GM18505 (cell line): ENCODE data around the gene PDZRN3.

ENCODE experiments used
- ATAC-seq: cut with Tn5 transposase; IDR thresholded peaks from one replicate; pipeline ENCODE4 v1.9.1; 2021; ENCODE audit not compliant: unreplicated experiment
- POLR2A ChIP-seq: IDR thresholded peaks from 4 replicates; pipeline ENCODE4 v1.6.1; 2011; ENCODE audit warnings: borderline replicate concordance; ENCODE audit not compliant: insufficient read depth, insufficient read length; ENCODE audit errors: extremely low read depth

PDZRN3 gene

DNA sequence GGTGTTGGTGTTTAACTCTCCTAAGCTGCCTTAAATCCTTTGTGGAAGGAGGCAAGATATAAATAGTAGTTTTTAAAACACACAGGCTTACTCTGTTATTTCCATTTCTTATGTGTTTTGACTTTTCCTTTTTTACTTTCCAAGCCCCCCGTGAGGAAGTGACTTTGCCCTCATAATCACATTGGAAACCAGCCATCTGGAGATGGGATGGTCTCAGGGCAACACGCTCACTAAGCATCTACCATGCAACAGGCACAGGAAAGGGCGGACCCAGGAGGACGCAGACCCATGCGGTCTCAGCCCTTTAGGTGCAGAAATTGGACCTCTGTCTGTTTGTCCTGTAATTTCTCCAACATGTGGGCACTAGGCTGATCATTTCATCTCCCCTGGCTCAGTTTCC, 115.7 kb downstream of the PDZRN3 start:
- ATAC-seq, result no peak
- no peak for TF ChIP-seq POLR2A

DNA sequence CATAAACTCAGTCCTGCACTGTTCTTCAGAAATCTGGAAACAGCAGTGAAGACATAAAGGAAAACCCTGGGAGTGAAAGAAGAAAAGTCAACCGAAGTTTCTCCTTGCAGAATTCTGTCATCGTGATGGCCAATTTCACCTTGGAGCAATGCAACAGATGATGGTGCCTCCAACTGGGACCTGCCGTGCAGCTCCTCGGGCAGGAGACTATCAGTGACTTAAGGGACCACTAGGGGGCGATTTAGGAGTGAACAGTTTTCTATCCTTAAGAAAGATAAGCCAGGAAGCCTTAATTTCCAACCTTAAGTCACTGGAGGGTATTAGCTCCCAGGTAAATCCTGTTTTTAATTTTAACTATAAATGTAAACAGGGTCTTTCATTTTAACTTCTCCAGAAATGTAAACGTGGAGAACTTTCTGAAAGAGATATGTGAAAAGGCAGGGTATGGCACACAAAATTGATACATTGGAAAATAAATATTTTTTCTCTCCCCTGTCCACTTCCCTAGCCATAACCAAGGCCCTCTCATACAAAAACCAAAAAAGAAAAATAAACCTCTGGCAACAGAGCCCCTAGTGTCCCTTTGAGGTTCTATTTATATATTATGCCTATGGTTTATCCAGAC, 116.3 kb downstream of the PDZRN3 start:
- TF ChIP-seq POLR2A, result no peak
- peak; percentile 52 for ATAC-seq

DNA sequence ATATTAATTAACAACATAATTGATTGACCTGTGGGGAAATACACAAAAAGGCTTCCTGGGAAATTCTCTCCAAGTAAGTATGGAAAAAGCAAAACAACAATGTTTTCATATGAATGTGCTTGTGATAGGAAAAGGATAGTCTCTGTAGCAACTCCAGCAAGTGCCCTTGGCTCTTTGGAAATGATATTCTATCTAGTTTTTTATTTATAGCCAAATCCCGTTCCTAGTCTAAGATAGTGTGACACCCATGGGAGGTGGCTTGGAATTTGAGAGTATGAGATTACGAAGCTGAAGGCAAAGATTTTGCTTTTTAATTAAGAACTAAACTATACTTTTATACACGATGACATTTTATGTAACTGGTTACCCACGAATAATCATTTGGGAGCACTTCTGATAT, 119.9 kb downstream of the PDZRN3 start:
- no peak for ATAC-seq

DNA sequence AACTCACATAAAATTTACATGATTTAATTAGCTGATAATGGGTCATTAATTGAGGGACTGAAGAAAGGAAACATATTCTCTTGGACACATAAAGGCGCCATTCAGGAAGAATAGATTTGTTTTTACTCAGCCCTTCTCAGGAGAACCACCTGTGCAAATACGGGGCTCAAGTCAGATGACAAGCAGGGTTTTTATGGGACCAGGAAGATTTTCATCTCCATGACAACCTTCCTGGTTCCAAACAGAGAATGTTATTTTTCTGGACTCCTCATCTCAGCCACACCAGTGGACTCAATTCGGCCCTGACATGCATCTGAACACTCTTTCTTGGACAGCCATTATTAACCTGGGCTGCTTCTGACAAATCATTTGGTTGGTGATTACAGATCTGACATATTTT, 120.5 kb downstream of the PDZRN3 start:
- no peak for TF ChIP-seq POLR2A
- no peak for ATAC-seq

More for the DNA sequence above, 119.9 kb downstream of the PDZRN3 start:
- no peak for TF ChIP-seq POLR2A

DNA sequence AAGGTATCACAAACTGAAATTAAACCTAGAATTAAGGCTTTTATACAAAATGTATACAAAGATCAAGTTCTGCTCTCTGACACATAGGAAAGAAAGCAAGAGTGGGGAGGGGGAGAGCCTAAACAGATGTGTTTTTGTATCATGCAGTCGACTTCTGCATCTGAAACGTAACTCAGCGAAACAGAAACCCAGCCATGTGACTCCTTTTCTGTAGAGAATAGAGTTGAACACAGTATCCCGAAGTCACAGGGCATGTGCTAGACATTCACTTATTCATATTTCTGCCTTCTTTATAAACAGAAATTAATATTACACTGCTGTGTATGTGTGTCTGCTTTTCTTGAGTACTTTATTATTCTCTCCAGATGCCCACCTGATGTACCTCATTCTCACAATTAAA, 121.0 kb downstream of the PDZRN3 start:
- no peak for TF ChIP-seq POLR2A
- ATAC-seq, result peak; percentile 60

DNA sequence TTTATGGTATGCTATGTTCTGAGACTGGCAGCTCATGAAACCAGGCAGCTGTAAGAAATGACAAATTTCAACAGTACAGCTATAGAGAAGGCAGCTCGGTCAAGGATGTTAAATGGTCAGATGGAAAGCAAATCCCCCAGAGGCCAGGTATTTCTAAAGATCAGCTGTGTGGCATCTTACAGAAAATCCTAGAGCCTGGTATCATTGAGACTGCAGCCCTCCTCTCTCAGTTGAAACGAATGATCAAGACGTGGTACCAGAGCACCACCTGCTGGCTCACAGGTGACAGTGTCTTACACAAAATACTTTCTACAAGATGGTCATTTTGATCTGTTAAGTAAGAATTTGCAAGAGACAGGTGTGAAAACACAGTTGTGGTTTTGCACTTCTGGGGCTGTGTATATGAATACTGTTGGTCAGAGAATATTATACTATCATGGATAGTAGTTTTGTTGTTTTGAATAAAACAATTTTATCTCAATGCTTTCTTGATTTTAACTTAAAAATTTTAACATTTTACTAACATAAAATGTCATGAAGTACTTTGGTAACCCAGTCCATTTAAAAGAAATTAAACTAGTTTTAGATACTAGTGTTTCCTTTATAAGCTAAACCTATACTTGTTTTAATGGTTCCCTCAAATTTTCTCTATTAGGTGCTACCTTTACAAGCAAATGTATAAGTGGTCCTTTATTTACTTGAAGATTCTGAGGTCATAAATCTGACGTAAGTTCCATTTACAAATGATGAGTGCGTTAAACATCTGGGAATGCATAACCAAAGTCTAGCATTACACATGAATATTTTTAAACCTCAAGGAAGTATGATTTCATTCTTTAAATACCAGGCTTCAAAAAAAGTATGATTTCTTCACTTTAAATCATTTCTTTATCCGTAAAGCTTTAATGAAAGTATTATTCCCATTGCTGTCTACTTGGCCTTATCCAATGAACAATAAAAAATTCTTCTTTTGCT, 121.8 kb downstream of the PDZRN3 start:
- no peak for TF ChIP-seq POLR2A
- ATAC-seq, result peak; percentile 59

DNA sequence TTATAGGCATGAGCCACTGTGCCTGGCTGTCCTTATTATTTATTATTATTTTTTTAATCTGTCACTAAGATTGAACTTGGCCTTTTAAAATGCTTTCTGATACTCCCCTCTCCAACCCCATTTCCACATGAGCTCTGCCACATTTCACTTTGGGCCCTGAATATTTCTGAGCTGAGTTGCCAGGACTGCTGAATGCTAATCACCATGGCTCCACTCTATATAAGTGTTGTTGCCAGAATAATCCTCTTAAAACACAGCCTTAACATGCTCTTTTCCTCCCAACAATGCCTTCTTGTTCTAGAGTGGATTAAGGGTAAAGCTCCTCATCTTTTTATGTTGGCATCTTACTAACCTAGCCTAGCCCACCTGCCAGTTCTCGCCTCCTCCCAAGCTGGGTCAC, 124.4 kb downstream of the PDZRN3 start:
- ATAC-seq, result no peak
- no peak for TF ChIP-seq POLR2A

DNA sequence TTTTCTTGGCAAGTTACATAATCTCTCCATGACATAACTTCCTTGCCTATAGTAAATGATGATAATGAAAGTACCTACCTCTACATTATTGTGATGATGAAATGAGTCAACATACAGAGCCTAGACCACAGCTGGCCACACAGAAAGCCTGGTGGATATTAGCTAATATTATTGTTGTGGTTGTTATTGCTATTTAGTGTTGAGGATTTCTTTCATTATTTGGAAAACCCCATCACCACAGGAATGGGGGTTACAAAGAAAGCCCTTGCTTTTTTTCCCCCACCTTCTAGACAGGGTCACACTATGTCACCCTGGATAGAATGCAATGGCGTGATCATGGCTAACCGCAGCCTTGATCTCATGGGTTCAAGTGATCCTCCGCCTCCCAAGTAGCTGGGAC, 125.0 kb downstream of the PDZRN3 start:
- ATAC-seq, result peak; percentile 40
- no peak for TF ChIP-seq POLR2A

DNA sequence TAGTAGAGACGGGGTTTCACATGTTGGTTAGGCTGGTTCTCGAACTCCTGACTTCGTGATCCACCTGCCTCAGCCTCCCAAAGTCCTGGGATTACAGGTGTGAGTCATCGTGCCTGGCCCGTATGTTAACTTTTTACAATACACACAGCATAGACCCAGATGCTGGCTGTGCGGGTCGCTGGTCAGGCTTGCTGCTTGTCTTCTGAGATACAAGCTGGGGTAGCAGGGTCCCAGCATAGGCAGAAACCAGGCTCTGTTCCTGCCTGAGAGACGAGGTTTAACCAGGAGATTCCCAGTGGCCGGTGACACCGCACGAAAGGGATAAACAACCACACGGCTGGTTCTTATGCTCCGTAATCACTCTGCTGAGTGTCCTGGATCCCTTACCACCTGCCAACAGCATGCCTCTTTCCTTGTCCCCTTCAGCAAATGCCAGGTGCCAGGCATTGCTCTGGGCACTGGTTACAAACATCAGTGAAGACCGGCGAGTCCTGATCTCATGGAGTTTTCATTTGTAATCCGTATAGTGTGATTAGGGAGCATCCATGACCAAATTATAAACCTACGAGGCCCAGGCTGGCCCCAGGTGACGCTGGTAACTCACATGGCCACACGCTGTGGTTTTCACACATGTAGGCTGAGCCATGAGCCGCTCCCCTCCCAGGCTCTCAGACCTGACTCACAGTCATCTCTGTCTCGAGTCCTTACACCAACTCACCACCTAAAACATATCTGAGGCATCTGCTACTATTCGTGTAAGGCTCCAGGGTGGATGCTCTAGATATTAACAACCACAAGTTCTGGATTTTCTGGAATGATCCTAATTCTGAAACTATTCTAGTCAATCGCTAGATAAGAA, 125.7 kb downstream of the PDZRN3 start:
- no peak for TF ChIP-seq POLR2A

DNA sequence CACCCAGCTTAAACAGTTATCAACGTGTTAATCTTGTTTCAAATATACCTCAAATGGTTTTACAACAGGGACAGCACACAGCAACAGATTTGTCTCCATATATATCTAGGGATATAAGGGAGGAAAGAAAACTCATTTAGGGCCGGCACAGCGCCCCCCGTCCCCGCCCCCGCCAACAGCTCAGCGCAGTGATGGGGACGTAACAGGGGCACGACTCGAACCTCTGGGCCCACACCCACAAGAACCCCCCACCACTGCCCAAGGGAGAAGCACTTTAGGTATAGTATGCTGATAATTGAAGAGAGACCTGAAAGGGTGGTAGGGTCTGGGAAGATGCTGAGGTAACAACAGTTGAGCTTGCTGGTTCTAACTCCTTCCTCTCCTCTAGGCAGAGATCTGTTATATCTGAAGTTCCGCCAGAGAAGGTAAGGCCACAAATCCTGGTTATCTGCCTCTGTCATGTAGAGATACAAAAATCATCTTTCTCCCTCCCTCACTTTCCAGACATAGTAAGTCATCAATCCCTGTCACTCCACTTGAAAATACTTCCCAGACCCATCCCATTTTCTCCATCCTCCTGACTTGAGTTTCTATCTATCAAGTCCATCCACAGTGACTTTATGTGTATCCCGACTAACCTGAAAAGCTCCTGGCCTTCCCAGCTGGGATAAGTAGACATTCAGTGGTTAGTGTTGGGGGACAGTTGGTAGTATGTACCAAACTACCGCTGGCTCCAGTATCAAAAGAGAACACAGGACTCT, 126.9 kb downstream of the PDZRN3 start:
- TF ChIP-seq POLR2A, result no peak
- no peak for ATAC-seq

More for the DNA sequence above, 125.7 kb downstream of the PDZRN3 start:
- no peak for ATAC-seq

DNA sequence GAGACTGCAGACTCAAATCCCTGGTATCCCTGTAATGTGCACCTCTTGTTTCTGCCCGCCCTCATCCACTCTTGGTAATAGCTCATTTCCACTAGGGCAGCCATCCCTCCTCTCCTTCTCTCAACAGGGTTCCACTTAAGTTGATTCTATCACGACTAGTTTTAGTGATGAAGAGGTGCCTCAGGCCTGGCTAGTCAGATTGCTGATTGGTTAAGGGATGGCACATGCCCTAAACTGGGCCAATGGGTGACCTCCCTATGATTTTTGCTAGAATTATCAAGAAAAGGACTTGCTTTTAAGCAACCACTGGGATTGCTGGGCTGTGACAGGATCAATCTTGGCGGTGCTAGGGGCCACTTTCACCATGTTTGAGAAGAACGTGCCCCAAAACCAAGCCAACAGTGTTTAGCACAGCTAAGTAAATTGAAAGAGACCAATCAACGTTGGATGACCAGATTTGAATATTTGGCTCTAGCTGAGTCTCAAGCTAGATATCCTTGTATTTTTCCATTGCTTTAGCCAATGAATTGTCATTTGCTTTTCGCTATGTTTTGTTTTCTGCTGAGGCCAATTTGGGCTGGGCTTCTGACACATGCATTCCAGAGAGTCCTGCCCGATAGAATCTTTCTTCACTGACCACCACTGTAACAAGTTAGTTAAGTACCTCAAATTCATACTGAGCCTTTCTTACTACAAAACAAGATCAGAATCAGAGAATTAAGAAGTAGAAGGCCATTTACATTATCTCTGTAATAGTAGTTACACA, 131.0 kb downstream of the PDZRN3 start:
- TF ChIP-seq POLR2A, result no peak
- ATAC-seq, result no peak

DNA sequence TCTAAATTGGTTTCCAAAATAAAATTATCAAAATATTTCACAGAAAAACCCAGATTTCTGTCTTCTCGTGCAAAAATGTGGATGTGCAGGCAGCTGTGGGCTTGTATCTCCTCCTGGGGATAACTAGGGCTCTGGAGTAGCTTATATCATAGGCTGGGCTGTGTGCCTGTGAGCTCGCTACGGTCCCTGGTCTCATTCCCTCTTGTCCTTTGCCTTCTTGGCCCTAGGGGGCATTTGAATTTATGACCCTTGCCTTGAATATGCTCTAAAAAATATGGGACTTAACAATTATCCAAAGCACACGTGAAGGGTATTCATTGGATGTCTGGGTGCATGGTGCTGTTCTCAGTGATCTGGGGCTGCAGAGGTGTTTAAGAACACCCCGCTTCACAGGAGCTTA, 132.6 kb downstream of the PDZRN3 start:
- ATAC-seq, result no peak
- no peak for TF ChIP-seq POLR2A
